ENCODE measurements around the gene PRSS56. TPM values are rescaled to one million over a fixed set of nuclear protein-coding genes. Genes with fewer than 3 reads are reported as not detected.

Gene PRSS56
- total RNA-seq, 3 donors from 2014 or later: not detected

- Histone ChIP-seq H3K36me3 (no peaks in the 10 kb centered on the region), H3K4me1 (no peaks in the 10 kb centered on the region), H3K27me3 (peaks cover 0 to 11% of the 10 kb centered on the region in 2 donors), H3K27ac (no peak overlapping the region), H3K4me3 (no peak overlapping the region), H3K9me3 (peaks cover 0 to 6% of the 10 kb centered on the region in 2 donors)
- no peak for TF ChIP-seq CTCF (IDR thresholded peaks at IDR 0.05)
- TF ChIP-seq POLR2AphosphoS5 (IDR thresholded peaks at IDR 0.05): no peak
- TF ChIP-seq POLR2A (IDR thresholded peaks at IDR 0.05): no peak
- no peak for DNase-seq (ENCODE audit: low spot score in 2 of 2)
- intact Hi-C loops (cut with DNase I; ENCODE audit: low total_unique reads): no loop called here
These were observed 14.9 kb downstream of the PRSS56 start for GRCh38 chr2:232534940-232535651.

GRCh38 chr2:232535761-232536530 lies 15.8 kb downstream of the PRSS56 start:
- no peaks in the 10 kb centered on the region for H3K4me1 ChIP-seq
- peaks cover 0 to 18% of the 10 kb centered on the region in 2 donors for H3K27me3 ChIP-seq
- no peak overlapping the region for H3K27ac ChIP-seq
- no peak for DNase-seq (ENCODE audit: low spot score in 2 of 2)
- H3K4me3 ChIP-seq: no peak overlapping the region
- peaks cover 0 to 6% of the 10 kb centered on the region in 2 donors for H3K9me3 ChIP-seq
- H3K36me3 ChIP-seq: no peaks in the 10 kb centered on the region
- no peak for TF ChIP-seq POLR2AphosphoS5 (IDR thresholded peaks at IDR 0.05)
- TF ChIP-seq POLR2A (IDR thresholded peaks at IDR 0.05): no peak
- no peak for TF ChIP-seq CTCF (IDR thresholded peaks at IDR 0.05)
- intact Hi-C loops (cut with DNase I; ENCODE audit: low total_unique reads): no loop called here

GRCh38 chr2:232537079-232537478 lies 16.9 kb downstream of the PRSS56 start:
- TF ChIP-seq POLR2AphosphoS5 (IDR thresholded peaks at IDR 0.05) (no peak), CTCF (IDR thresholded peaks at IDR 0.05) (no peak), POLR2A (IDR thresholded peaks at IDR 0.05) (no peak)
- peaks cover 0 to 6% of the 10 kb centered on the region in 2 donors for H3K9me3 ChIP-seq
- DNase-seq (ENCODE audit: low spot score in 2 of 2): no peak
- no peak overlapping the region for H3K4me3 ChIP-seq
- peaks cover 0 to 18% of the 10 kb centered on the region in 2 donors for H3K27me3 ChIP-seq
- H3K4me1 ChIP-seq: no peaks in the 10 kb centered on the region
- intact Hi-C loops (cut with DNase I; ENCODE audit: low total_unique reads): no loop called here
- no peaks in the 10 kb centered on the region for H3K36me3 ChIP-seq
- H3K27ac ChIP-seq: no peak overlapping the region

GRCh38 chr2:232537499-232537898 lies 17.3 kb downstream of the PRSS56 start:
- H3K27ac ChIP-seq: no peak overlapping the region
- peaks cover 0 to 18% of the 10 kb centered on the region in 2 donors for H3K27me3 ChIP-seq
- H3K4me3 ChIP-seq: no peak overlapping the region
- H3K9me3 ChIP-seq: peaks cover 0 to 6% of the 10 kb centered on the region in 2 donors
- no peak for DNase-seq (ENCODE audit: low spot score in 2 of 2)
- intact Hi-C loops (cut with DNase I; ENCODE audit: low total_unique reads): no loop called here
- TF ChIP-seq CTCF (IDR thresholded peaks at IDR 0.05) (no peak), POLR2A (IDR thresholded peaks at IDR 0.05) (no peak), POLR2AphosphoS5 (IDR thresholded peaks at IDR 0.05) (no peak)
- no peaks in the 10 kb centered on the region for H3K4me1 ChIP-seq
- no peaks in the 10 kb centered on the region for H3K36me3 ChIP-seq

- DNase-seq (ENCODE audit: low spot score in 2 of 2): no peak
- no peak overlapping the region for H3K27ac ChIP-seq
- H3K9me3 ChIP-seq: peaks cover 0 to 6% of the 10 kb centered on the region in 2 donors
- intact Hi-C loops (cut with DNase I; ENCODE audit: low total_unique reads): no loop called here
- TF ChIP-seq POLR2AphosphoS5 (IDR thresholded peaks at IDR 0.05) (no peak), CTCF (IDR thresholded peaks at IDR 0.05) (no peak), POLR2A (IDR thresholded peaks at IDR 0.05) (no peak)
- no peaks in the 10 kb centered on the region for H3K4me1 ChIP-seq
- peaks cover 0 to 18% of the 10 kb centered on the region in 2 donors for H3K27me3 ChIP-seq
- no peak overlapping the region for H3K4me3 ChIP-seq
- H3K36me3 ChIP-seq: no peaks in the 10 kb centered on the region
These were observed 18.5 kb downstream of the PRSS56 start for GRCh38 chr2:232538671-232539070.

All from breast epithelium (tissue), 4 donors.